ENCODE measurements around the gene GRIK4.
"Not testable (repeated sequence)": the region's sequence is repeated elsewhere in the genome, so short reads cannot be mapped to it uniquely, and the experiment has no call there.

The GRIK4 gene

DNA sequence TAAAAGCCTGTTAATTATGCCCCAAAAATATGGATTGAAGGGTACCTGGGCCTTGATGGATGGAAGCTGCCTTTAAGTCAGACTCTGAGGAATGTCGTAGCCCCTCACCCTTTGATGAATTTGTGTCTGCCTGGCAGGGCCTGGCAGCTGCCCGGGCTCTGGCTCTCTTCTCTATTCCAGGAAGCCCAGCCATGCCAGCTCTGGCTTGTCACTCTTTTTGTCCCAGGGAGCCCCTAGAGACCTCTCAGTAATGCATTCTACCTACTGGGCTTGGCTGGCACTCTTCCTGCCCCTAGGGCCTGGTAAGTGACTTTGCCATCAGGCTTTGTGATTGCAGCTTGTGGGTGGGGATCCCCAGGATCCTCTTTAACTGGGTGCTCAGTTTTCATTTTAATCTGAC is 103.8 kb downstream of the GRIK4 start:
- Histone ChIP-seq H3K27ac (ENCODE audit: low read depth, low read length) (no peak overlapping the region), H3K4me1 (ENCODE audit: control insufficient read depth, insufficient read depth, low read length) (no peaks in the 10 kb centered on the region), H3K27me3 (ENCODE audit: control insufficient read depth, insufficient read depth, low read length) (no peaks in the 10 kb centered on the region), H3K9ac (ENCODE audit: low read length) (no peak overlapping the region), H3K36me3 (ENCODE audit: control insufficient read depth, insufficient read depth, low read length) (no peaks in the 10 kb centered on the region), H3K4me3 (ENCODE audit: low read length) (no peak overlapping the region)

DNA sequence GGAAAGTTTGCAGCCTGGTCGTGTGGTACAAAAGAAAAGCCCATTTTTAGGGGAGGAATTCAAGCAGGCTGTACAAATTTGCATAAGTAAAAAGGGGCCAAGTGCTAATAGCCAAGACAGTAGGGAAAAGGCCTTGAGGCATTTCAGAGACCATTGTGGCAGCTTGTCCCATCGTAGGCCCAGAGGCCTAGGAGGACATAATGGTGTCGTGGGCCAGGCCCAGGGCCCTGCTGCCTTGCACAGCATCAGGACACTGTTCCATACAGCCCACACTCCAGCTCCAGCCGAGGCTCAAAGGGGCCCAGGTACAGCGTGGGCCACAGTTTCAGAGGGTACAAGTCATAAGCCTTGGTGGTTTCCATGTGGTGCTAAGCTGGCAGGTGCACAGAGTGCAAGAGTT is 106.9 kb downstream of the GRIK4 start:
- Histone ChIP-seq H3K36me3 (ENCODE audit: control insufficient read depth, insufficient read depth, low read length) (no peaks in the 10 kb centered on the region), H3K27me3 (ENCODE audit: control insufficient read depth, insufficient read depth, low read length) (no peaks in the 10 kb centered on the region), H3K4me1 (ENCODE audit: control insufficient read depth, insufficient read depth, low read length) (no peaks in the 10 kb centered on the region), H3K4me3 (ENCODE audit: low read length) (no peak overlapping the region), H3K27ac (ENCODE audit: low read depth, low read length) (no peak overlapping the region), H3K9ac (ENCODE audit: low read length) (no peak overlapping the region)

DNA sequence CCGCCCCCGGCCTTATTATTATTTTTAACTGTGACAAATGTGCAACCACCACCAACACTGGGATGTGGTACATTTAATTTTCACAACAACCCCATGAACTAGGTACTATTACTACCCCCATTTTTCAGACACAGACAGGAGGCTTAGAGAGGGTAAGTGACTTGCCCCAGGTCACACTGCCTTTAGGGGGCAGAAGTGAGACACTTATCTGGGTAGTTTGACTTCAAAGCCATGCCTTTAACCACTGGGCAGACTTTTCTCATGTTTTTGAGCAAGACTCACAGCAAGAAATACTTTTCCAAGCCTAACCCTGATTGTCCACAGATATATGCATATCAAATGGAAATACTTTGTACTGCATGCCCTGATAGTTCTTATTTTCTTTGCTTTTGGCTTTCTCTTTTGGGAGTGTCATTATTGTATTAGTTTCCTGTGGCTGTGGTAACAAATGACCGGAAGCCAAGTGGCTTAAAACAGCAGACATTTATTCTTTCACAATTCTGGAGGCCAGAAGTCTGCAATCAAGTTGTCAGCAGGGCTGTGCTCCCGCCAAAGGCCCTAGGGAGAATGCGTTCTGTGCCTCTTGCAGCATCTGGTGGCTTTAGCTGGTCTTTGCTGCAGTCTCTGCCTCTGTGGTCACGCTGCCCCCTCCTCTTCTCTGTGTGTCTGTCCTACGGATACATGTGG is 110.8 kb downstream of the GRIK4 start:
- H3K27ac ChIP-seq (ENCODE audit: low read depth, low read length) = no peak overlapping the region
- H3K36me3 ChIP-seq (ENCODE audit: control insufficient read depth, insufficient read depth, low read length) = no peaks in the 10 kb centered on the region
- no peaks in the 10 kb centered on the region for H3K27me3 ChIP-seq (ENCODE audit: control insufficient read depth, insufficient read depth, low read length)
- no peaks in the 10 kb centered on the region for H3K4me1 ChIP-seq (ENCODE audit: control insufficient read depth, insufficient read depth, low read length)
- H3K9ac ChIP-seq (ENCODE audit: low read length) = no peak overlapping the region
- no peak overlapping the region for H3K4me3 ChIP-seq (ENCODE audit: low read length)

DNA sequence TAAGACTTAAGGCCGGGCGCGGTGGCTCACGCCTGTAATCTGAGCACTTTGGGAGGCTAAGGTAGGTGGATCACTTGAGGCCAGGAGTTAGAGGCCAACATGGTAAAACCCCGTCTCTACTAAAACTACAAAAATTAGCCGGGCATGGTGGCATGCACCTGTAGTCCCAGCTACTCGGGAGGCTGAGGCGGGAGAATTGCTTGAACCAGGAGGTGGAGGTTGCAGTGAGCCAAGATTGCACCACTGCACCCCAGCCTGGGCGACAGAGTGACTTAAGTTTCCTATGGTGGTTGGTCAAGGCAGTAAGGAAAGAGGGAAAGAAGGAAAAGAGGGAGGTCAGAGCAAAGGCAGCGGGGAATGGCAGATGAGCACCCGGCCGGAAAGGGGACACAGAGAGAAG is 113.4 kb downstream of the GRIK4 start:
- H3K27ac ChIP-seq (ENCODE audit: low read depth, low read length); H3K27me3 ChIP-seq (ENCODE audit: control insufficient read depth, insufficient read depth, low read length); H3K9ac ChIP-seq (ENCODE audit: low read length); H3K36me3 ChIP-seq (ENCODE audit: control insufficient read depth, insufficient read depth, low read length); H3K4me1 ChIP-seq (ENCODE audit: control insufficient read depth, insufficient read depth, low read length); H3K4me3 ChIP-seq (ENCODE audit: low read length): not testable (repeated sequence)

DNA sequence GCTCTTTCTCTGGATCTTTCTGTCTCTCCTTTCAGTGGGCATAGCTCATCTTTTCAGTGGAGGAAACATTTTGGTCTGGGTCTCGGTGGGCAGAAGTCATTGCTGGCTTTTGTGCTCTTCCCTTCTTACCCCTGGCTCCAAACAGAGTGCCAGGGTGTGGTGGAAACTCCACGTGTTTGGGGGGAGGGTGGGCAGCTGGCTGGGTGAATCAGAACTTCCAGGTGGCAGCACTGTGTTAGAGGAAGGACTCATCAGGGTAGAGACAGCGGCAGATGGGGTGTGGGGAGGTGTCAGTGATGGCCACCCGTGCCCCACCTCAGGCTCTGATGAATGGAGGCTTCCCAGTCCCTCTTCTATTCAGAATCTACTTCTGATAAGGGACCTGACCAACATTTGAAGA is 114.0 kb downstream of the GRIK4 start:
- no peaks in the 10 kb centered on the region for H3K4me1 ChIP-seq (ENCODE audit: control insufficient read depth, insufficient read depth, low read length)
- H3K9ac ChIP-seq (ENCODE audit: low read length) = no peak overlapping the region
- H3K27ac ChIP-seq (ENCODE audit: low read depth, low read length) = no peak overlapping the region
- no peaks in the 10 kb centered on the region for H3K36me3 ChIP-seq (ENCODE audit: control insufficient read depth, insufficient read depth, low read length)
- no peak overlapping the region for H3K4me3 ChIP-seq (ENCODE audit: low read length)
- H3K27me3 ChIP-seq (ENCODE audit: control insufficient read depth, insufficient read depth, low read length) = no peaks in the 10 kb centered on the region

DNA sequence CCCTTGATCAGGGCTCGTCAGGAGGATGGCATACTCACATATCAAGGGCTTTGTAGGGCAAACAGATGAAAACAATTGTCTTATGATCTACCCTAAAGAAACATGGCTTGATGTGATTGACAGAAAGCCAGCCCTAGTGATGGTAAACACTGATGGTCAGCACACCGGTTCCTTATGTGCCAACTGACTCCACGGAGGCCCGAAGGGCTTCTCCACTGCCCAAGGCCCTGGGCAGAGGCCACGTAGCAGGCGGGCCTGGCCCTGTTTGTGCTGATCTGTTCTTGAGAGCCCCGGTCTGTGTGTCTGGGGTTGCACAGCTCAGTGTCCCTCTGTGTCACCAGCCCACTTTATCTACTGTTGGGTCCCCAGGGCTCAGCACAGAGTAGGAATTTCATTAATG is 115.2 kb downstream of the GRIK4 start:
- Histone ChIP-seq H3K9ac (ENCODE audit: low read length) (no peak overlapping the region), H3K36me3 (ENCODE audit: control insufficient read depth, insufficient read depth, low read length) (no peaks in the 10 kb centered on the region), H3K27ac (ENCODE audit: low read depth, low read length) (no peak overlapping the region), H3K4me1 (ENCODE audit: control insufficient read depth, insufficient read depth, low read length) (no peaks in the 10 kb centered on the region), H3K27me3 (ENCODE audit: control insufficient read depth, insufficient read depth, low read length) (no peaks in the 10 kb centered on the region), H3K4me3 (ENCODE audit: low read length) (no peak overlapping the region)

DNA sequence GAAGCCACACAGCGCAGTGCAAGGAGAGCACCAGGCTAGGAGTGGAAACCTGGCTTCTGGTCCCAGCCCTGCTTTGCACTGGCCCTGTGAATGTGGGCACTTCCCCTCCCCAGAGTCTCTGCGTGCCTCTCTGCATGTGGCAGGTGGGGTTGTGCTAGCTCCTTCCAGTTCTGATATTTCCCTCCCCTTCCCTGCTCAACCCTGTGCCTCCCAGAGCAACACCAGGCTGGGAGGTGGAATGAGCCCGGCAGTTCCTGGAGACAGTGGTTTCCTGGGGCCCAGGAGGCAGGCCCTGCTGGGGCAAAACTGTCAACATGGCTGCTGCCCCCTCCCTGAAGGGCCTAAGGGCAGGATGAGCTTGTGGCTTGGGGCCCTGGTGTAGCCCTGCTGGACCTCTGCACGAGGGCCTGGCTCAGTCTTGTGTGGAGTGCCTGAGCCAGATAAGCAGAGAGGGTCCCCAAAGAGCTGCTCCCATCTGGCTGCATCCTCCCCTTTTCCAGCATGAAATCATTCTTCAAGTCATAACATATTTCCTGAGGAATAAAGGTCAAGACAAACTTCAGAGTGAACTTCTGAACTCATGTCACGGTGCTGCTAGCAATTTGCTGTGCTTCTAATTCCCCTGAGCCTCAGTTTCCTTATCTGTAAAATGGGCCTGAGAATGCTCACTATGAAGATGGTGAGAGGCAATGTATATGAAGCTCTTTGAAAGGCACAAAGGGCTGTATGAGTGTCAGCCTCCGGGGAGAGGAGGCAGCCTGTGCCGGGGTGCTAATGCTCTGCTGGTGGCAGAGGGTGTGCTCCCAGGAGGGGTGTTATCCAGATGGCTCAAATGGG is 116.0 kb downstream of the GRIK4 start:
- no peak overlapping the region for H3K27ac ChIP-seq (ENCODE audit: low read depth, low read length)
- no peak overlapping the region for H3K9ac ChIP-seq (ENCODE audit: low read length)
- no peaks in the 10 kb centered on the region for H3K27me3 ChIP-seq (ENCODE audit: control insufficient read depth, insufficient read depth, low read length)
- H3K36me3 ChIP-seq (ENCODE audit: control insufficient read depth, insufficient read depth, low read length) = no peaks in the 10 kb centered on the region
- H3K4me1 ChIP-seq (ENCODE audit: control insufficient read depth, insufficient read depth, low read length) = no peaks in the 10 kb centered on the region
- H3K4me3 ChIP-seq (ENCODE audit: low read length) = no peak overlapping the region

DNA sequence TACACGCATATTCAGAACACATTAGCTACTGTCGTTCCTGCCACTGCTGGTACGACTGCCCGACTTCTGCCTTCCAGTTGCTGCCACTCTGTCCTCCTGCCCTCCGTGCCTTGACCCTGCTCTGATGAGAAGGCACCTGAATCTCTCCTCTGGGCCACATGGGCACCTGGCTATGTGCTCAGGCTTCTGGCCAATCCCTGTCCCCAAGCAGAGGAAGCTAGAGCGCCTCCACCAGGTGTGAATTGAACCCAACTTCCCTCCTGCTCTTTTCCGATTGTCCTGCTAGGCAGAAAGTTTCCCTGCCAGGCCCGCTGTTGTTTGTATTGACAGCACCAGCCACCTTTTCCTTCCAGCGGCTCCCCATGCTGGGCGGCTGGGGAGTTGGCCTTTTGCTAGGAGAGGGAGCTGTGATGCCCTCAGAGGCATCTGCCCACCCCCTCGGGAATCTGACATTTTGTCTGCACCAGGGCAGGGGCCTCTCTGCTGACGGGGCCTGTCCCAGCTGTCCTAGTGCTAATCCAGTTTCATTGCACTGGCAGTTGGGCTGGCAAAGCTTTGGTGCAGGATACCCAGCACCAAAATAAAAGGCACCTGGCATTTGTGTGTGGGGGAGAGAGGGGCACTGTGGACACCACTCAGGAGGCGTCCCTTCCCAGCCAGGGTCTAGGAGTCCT is 118.0 kb downstream of the GRIK4 start:
- no peaks in the 10 kb centered on the region for H3K36me3 ChIP-seq (ENCODE audit: control insufficient read depth, insufficient read depth, low read length)
- H3K4me1 ChIP-seq (ENCODE audit: control insufficient read depth, insufficient read depth, low read length) = no peaks in the 10 kb centered on the region
- no peak overlapping the region for H3K9ac ChIP-seq (ENCODE audit: low read length)
- H3K27me3 ChIP-seq (ENCODE audit: control insufficient read depth, insufficient read depth, low read length) = no peaks in the 10 kb centered on the region
- no peak overlapping the region for H3K4me3 ChIP-seq (ENCODE audit: low read length)
- H3K27ac ChIP-seq (ENCODE audit: low read depth, low read length) = no peak overlapping the region

DNA sequence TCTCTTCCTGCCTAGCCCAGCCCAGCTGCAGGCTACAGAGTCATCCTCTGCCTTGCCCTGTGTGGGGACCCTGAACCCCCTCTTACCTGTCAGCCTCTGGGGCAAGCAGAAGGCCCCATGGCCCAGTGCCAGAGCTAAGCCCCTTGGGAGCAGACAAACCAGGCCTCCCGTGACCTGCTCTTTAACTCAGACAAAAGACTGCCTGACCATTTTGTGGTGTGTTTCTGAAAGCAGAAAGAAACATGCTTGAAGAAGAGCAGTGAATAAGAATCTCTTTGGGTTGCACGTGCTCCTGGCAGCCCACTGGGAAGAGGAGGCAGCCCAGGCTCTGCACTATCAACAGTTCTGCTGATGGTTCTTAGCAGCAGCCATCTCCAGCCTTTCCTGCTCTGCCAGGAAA is 118.6 kb downstream of the GRIK4 start:
- H3K27me3 ChIP-seq (ENCODE audit: control insufficient read depth, insufficient read depth, low read length) = no peaks in the 10 kb centered on the region
- no peaks in the 10 kb centered on the region for H3K4me1 ChIP-seq (ENCODE audit: control insufficient read depth, insufficient read depth, low read length)
- H3K4me3 ChIP-seq (ENCODE audit: low read length) = no peak overlapping the region

DNA sequence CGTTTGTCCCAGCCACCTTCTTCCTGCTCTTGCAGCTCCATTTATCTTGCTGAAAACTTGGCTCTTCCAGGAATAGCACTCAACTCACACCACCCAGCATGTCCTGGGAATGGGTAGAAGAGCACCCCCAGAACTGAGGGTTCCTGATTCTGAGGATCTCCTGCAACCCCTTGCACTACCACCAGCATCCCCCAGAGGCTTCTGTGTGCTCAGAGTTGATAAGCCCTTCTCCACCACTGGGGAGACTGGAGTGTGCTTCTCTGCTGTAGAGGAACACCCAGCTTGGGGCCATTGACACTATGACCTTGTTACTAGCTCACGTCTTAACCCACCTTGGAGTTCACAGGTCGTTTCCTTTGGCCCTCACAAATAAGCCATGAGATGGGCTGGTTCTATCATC is 121.0 kb downstream of the GRIK4 start:
- Histone ChIP-seq H3K27me3 (ENCODE audit: control insufficient read depth, insufficient read depth, low read length) (no peaks in the 10 kb centered on the region), H3K27ac (ENCODE audit: low read depth, low read length) (no peak overlapping the region)

More for the DNA sequence above, 118.6 kb downstream of the GRIK4 start:
- no peak overlapping the region for H3K27ac ChIP-seq (ENCODE audit: low read depth, low read length)
- no peak overlapping the region for H3K9ac ChIP-seq (ENCODE audit: low read length)
- H3K36me3 ChIP-seq (ENCODE audit: control insufficient read depth, insufficient read depth, low read length) = no peaks in the 10 kb centered on the region

DNA sequence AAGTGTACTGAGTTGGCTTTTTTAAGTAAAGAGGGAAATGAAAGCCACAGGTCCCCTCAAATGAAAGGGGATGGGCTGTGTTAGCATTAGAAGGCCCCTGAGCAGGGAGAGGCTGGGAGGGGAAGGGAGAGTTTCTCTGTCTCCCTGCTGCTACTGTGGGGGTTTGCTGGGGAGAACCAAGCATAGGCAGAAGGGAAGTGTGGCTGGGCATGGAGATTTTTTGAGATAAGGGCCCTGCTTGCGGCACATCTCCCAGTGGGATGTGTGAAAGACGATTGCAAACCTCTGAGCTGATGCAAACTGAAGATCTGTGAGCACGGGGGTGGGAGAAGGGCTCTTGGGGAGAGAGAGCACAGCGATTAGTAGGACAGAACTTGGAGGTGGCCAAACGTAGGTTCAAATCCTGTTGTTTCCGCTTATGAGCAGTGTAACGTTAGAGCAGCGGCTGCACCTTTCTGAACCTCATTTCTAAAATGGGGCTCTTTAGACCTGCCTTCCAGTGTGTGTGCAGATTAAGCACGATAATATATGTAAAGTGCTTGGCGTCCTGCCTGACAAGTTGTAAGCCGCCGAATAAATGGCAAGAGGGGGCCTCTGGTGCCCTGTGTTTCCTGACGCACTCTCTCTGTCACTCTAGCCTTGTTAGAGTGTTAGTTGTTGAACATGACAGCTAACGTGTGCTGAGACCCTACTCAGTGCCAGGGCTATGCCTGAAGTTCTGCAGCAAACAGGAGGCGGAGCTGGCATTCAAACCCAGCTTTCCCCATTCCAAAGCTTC is 122.3 kb downstream of the GRIK4 start:
- Histone ChIP-seq H3K9ac (ENCODE audit: low read length) (no peak overlapping the region), H3K36me3 (ENCODE audit: control insufficient read depth, insufficient read depth, low read length) (no peaks in the 10 kb centered on the region), H3K4me3 (ENCODE audit: low read length) (no peak overlapping the region), H3K27me3 (ENCODE audit: control insufficient read depth, insufficient read depth, low read length) (no peaks in the 10 kb centered on the region), H3K27ac (ENCODE audit: low read depth, low read length) (no peak overlapping the region), H3K4me1 (ENCODE audit: control insufficient read depth, insufficient read depth, low read length) (no peaks in the 10 kb centered on the region)

More for the DNA sequence above, 121.0 kb downstream of the GRIK4 start:
- Histone ChIP-seq H3K4me1 (ENCODE audit: control insufficient read depth, insufficient read depth, low read length) (no peaks in the 10 kb centered on the region), H3K9ac (ENCODE audit: low read length) (no peak overlapping the region), H3K4me3 (ENCODE audit: low read length) (no peak overlapping the region), H3K36me3 (ENCODE audit: control insufficient read depth, insufficient read depth, low read length) (no peaks in the 10 kb centered on the region)

DNA sequence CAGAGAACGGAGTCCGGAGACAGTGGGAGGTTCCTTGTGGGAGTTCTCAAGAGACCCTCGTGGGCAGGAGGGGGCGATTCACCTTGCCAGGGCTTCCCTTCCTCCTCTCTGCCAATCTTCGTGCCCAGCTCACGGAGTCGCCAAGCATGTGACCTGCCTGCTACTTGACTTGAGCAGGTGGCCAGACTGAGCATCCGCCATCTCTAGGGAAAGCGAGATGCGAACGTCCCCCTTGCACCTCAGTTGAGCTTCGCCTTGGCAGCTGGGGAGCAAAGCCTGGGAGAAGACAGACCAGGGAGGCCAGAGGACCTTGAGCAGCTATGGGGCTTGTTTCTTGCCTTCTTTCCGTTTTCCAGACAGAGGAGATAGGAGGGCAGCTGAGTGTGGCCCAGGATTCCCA is 123.2 kb downstream of the GRIK4 start:
- Histone ChIP-seq H3K4me3 (ENCODE audit: low read length) (no peak overlapping the region), H3K27ac (ENCODE audit: low read depth, low read length) (no peak overlapping the region), H3K4me1 (ENCODE audit: control insufficient read depth, insufficient read depth, low read length) (no peaks in the 10 kb centered on the region), H3K9ac (ENCODE audit: low read length) (no peak overlapping the region), H3K27me3 (ENCODE audit: control insufficient read depth, insufficient read depth, low read length) (no peaks in the 10 kb centered on the region), H3K36me3 (ENCODE audit: control insufficient read depth, insufficient read depth, low read length) (no peaks in the 10 kb centered on the region)
